ENCODE results near the gene ABTB2.
"Not testable (repeated sequence)": the region's sequence is repeated elsewhere in the genome, so short reads cannot be mapped to it uniquely, and the experiment has no call there.

The ABTB2 gene

DNA sequence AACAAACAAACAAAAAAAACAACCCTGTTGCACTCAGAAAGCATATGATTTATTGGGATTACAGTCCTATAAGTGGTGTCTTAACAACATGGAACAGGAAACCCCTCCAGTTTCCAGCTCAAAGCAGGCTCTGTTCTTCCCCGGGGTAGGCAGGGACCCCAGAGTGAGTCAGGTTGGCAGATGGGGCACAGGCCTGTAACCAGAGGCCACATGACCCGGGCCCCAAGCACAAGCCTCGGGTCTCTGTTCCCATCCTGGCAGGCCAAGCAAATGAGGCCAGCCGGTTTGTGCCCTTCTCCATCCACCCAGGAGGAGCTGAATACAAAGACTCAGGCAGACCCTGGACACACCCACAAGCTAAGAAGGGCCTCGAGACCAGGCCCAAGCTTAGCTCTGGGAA, 176.6 kb downstream of the ABTB2 start:
- no peak overlapping the region for H3K4me3 ChIP-seq (replicated peaks in 1 of 2; ENCODE audit: low read depth in 2 of 2, low read length in 2 of 2)
- TF ChIP-seq, protein P1, sequence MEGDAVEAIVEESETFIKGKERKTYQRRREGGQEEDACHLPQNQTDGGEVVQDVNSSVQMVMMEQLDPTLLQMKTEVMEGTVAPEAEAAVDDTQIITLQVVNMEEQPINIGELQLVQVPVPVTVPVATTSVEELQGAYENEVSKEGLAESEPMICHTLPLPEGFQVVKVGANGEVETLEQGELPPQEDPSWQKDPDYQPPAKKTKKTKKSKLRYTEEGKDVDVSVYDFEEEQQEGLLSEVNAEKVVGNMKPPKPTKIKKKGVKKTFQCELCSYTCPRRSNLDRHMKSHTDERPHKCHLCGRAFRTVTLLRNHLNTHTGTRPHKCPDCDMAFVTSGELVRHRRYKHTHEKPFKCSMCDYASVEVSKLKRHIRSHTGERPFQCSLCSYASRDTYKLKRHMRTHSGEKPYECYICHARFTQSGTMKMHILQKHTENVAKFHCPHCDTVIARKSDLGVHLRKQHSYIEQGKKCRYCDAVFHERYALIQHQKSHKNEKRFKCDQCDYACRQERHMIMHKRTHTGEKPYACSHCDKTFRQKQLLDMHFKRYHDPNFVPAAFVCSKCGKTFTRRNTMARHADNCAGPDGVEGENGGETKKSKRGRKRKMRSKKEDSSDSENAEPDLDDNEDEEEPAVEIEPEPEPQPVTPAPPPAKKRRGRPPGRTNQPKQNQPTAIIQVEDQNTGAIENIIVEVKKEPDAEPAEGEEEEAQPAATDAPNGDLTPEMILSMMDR (IDR thresholded peaks at IDR 0.05; ENCODE audit: low read depth, low read length) = no peak
- no peak for DNase-seq (ENCODE audit: low read depth in 2 of 2)

DNA sequence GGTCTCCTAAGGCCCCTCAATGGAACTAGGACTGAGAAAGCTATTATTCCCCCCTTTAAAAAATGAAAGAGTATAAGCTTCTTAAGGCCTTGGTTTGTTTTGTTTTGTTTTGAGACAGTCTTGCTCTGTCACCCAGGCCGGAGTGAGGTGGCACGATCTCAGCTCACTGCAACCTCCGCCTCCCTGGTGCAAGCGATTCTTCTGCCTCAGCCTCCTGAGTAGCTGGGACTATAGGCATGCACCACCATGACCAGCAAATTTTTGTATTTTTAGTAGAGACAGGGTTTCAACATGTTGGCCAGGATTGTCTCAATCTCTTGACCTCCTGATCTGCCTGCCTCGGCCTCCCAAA, 177.0 kb downstream of the ABTB2 start:
- H3K4me3 ChIP-seq (replicated peaks in 1 of 2; ENCODE audit: low read depth in 2 of 2, low read length in 2 of 2); DNase-seq (ENCODE audit: low read depth in 2 of 2): not testable (repeated sequence)

DNA sequence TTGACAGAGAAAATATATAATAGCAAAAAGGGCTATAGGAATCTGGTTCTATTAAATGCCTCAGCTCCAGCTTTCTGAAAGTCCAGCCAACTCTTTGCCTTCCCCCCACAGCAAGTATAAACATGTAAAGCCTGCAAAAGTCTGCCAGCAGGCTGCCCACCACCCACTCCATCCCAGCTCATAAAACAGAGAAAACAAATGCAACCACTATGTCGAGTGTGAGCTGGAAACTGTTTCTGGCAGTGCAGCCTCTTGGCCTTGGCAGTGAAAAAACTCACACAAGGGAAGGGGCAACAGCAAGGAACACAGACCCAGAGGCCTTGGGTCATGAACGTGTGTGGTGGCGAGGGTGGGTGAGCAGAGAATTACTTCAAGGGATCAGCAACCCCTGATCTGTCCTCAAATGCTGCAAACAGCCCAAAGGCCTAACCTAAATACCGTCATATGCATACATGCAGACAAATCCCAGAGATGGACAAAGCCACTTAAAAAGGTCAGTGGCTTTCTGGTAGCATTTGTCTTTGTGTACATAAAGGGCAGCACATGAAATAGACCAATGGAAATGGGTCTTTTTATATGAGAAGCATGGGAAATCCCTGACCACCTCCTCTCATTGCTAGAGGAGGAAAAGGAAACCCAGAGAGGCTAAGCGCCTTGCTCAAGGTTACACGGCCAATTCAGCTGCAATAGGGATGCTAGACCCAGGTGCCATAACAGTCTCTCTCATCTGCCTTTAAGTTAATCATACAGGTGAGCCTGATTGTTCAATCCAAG, 177.6 kb downstream of the ABTB2 start:
- DNase-seq (ENCODE audit: low read depth in 2 of 2) = no peak
- no peak overlapping the region for H3K4me3 ChIP-seq (replicated peaks in 1 of 2; ENCODE audit: low read depth in 2 of 2, low read length in 2 of 2)
- TF ChIP-seq, protein P1 (IDR thresholded peaks at IDR 0.05; ENCODE audit: low read depth, low read length) = no peak

DNA sequence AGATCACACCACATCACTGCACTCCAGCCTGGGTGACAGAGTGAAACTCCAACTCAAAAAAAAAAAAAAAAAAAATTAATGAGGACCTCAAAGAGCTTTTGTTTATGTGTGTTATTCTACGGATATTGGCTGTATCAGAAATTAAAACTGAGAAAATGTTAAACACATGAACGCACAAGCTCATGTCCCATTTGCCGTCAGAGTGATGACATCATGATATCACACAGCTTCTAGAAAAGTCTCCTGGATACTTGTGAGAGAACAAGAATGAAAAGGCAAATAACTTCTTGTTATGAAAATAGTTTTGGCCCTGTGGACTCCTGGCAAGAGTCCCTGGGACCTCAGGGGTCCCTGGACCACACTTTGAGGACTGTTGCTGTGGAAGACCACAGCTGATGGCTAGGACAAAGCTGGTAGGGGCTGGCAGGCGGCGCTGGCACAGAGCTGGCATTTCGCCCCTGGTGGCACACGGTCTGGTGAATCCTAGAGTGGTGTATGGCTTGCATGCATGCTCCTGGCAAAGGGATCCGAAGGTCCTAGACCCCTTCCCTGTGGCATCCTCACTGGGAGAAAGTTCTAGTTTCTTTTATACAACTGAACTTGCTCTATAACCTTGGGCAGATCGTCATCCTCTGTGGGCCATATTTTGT, 178.7 kb downstream of the ABTB2 start:
- TF ChIP-seq, protein P1 (IDR thresholded peaks at IDR 0.05; ENCODE audit: low read depth, low read length) = no peak
- no peak for DNase-seq (ENCODE audit: low read depth in 2 of 2)
- H3K4me3 ChIP-seq (replicated peaks in 1 of 2; ENCODE audit: low read depth in 2 of 2, low read length in 2 of 2) = no peak overlapping the region

DNA sequence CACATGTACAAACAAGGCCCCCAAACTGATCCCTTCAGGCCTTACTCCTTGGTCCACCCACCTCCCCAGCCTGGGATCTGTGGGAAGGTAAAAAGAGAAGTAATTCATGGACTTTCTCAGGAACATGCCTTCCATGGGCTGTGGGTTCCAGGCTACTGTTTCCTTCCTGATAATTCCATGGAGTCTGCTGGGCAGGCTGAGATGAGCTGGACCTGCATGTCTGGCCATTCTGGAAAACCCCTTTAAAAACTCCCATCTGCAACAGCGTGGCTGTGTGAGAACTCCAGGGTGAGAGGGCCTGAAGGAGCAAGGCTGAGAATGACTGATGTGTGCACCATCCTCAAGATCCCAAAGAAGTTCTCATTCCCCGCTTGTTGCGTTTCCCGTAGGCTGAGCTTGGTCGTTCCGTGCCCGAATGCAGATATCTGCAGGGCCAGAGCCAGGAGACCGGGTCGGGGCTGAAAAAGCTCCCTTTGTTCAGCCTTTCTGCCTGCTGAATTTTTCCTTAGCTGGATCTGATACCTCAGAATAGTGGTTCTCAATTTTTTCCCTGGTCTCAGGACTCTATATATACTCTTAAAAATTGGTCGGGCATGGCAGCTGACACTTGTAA, 179.5 kb downstream of the ABTB2 start:
- H3K4me3 ChIP-seq (replicated peaks in 1 of 2; ENCODE audit: low read depth in 2 of 2, low read length in 2 of 2) = no peak overlapping the region
- no peak for DNase-seq (ENCODE audit: low read depth in 2 of 2)
- TF ChIP-seq, protein P1 (IDR thresholded peaks at IDR 0.05; ENCODE audit: low read depth, low read length) = no peak

DNA sequence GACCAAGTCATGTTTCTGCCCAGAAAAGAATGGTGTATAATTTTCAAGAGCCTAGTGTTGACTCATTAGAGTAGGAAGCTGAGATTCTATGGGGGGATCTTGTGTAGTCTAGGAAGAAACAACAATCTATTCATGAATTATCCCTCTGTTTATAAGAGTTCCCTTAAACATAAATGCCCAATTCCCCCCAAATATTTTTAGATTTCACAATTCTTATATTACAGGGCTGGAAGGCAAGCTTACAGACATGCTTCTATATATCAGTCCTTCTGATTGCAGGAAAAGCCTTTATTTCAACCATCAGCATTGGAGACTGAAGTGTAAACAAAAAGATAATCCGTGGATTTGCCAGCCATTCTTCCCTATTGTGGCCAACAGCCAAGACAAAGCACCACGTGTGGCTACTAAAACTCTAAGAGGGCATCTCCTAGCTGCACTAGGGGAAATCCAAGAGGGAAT, 181.0 kb downstream of the ABTB2 start:
- DNase-seq (ENCODE audit: low read depth in 2 of 2) = no peak
- TF ChIP-seq, protein P1 (IDR thresholded peaks at IDR 0.05; ENCODE audit: low read depth, low read length) = no peak
- H3K4me3 ChIP-seq (replicated peaks in 1 of 2; ENCODE audit: low read depth in 2 of 2, low read length in 2 of 2) = no peak overlapping the region

DNA sequence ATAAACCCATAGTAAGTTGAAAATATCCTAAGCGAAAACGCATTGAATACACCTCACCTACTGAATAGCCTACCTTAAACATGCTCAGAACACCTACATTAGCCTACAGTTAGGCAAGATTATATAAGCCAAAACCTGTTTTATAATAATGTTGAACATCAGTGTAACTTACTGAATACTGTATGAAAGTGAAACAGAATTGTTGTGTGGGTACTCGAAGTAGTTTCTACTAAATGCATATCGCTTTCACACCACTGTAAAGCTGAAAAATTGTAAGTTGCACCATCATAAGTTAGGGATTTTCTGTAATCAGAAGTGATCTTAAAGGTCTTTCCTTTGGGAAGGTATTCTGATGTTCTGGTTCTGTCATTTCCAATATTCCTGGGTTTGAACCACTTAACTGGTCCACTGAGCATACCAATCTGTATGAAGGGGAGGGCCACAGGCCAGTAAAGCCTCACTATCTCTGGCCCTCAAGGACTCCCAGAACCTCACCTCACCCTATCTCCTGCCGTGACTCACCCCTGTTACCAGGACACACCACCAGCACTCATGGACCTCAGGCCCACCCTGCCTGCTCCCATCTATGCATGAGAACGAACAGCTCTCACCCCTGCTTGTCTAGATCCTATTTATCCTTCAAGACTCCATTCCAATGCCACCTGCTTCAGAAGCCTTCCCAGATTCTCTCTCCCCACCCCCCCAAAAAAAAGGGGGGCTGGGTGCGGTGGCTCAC, 182.4 kb downstream of the ABTB2 start:
- DNase-seq (ENCODE audit: low read depth in 2 of 2) = no peak
- TF ChIP-seq, protein P1 (IDR thresholded peaks at IDR 0.05; ENCODE audit: low read depth, low read length) = no peak
- H3K4me3 ChIP-seq (replicated peaks in 1 of 2; ENCODE audit: low read depth in 2 of 2, low read length in 2 of 2) = no peak overlapping the region
